ENCODE data around the gene SCARB1. TPM values are rescaled to one million over a fixed set of nuclear protein-coding genes. Genes with fewer than 3 reads are reported as not detected.

The SCARB1 gene
- total and polyA plus RNA-seq, 2 of the 13 experiments (the other 11 are each of a cell fraction or from before 2014, with no cell fraction given) = 63.4 to 160 TPM

- TF ChIP-seq ZBTB26 (CRISPR knock-in tag; IDR thresholded peaks at IDR 0.05; ENCODE audit: borderline replicate concordance) = no peak
- 0 out of 2 replicates have a peak, but pooled peaks have one; percentile 40 for TF ChIP-seq ZNF766 (CRISPR knock-in tag; IDR thresholded peaks at IDR 0.05; ENCODE audit: borderline replicate concordance)
- no peak for TF ChIP-seq TBL1XR1 (IDR thresholded peaks at IDR 0.05; ENCODE audit: borderline replicate concordance, low read length, partially characterized antibody)
- TF ChIP-seq ZNF761 (CRISPR knock-in tag; conservative IDR thresholded peaks at IDR 0.05) = no peak
- TF ChIP-seq ELF1 (CRISPR knock-in tag; IDR thresholded peaks at IDR 0.05) = peak; percentile 70; the same call in 1 of the 2 replicates
- TF ChIP-seq, protein P1, sequence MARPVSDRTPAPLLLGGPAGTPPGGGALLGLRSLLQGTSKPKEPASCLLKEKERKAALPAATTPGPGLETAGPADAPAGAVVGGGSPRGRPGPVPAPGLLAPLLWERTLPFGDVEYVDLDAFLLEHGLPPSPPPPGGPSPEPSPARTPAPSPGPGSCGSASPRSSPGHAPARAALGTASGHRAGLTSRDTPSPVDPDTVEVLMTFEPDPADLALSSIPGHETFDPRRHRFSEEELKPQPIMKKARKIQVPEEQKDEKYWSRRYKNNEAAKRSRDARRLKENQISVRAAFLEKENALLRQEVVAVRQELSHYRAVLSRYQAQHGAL (CRISPR knock-in tag; IDR thresholded peaks at IDR 0.05; ENCODE audit: not compliant biosample characterization) = no peak
- TF ChIP-seq ZNF562 (CRISPR knock-in tag; IDR thresholded peaks at IDR 0.05; ENCODE audit: borderline replicate concordance) = no peak
- no peak for TF ChIP-seq FLYWCH1 (CRISPR knock-in tag; IDR thresholded peaks at IDR 0.05)
- peak; percentile 38; the same call in 1 of the 2 replicates for TF ChIP-seq ZFP91 (CRISPR knock-in tag; IDR thresholded peaks at IDR 0.05; ENCODE audit: borderline replicate concordance)
- TF ChIP-seq CCDC6 (CRISPR knock-in tag; IDR thresholded peaks at IDR 0.05) = no peak
- TF ChIP-seq, protein P2, sequence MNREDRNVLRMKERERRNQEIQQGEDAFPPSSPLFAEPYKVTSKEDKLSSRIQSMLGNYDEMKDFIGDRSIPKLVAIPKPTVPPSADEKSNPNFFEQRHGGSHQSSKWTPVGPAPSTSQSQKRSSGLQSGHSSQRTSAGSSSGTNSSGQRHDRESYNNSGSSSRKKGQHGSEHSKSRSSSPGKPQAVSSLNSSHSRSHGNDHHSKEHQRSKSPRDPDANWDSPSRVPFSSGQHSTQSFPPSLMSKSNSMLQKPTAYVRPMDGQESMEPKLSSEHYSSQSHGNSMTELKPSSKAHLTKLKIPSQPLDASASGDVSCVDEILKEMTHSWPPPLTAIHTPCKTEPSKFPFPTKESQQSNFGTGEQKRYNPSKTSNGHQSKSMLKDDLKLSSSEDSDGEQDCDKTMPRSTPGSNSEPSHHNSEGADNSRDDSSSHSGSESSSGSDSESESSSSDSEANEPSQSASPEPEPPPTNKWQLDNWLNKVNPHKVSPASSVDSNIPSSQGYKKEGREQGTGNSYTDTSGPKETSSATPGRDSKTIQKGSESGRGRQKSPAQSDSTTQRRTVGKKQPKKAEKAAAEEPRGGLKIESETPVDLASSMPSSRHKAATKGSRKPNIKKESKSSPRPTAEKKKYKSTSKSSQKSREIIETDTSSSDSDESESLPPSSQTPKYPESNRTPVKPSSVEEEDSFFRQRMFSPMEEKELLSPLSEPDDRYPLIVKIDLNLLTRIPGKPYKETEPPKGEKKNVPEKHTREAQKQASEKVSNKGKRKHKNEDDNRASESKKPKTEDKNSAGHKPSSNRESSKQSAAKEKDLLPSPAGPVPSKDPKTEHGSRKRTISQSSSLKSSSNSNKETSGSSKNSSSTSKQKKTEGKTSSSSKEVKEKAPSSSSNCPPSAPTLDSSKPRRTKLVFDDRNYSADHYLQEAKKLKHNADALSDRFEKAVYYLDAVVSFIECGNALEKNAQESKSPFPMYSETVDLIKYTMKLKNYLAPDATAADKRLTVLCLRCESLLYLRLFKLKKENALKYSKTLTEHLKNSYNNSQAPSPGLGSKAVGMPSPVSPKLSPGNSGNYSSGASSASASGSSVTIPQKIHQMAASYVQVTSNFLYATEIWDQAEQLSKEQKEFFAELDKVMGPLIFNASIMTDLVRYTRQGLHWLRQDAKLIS (CRISPR knock-in tag; IDR thresholded peaks at IDR 0.05) = no peak
- TF ChIP-seq ZNF558 (CRISPR knock-in tag; IDR thresholded peaks at IDR 0.05; ENCODE audit: borderline replicate concordance) = no peak
- no peak for TF ChIP-seq BCL3 (CRISPR knock-in tag; IDR thresholded peaks at IDR 0.05)
- TF ChIP-seq ZBTB25 (CRISPR knock-in tag; IDR thresholded peaks at IDR 0.05) = no peak
- no peak for TF ChIP-seq GRHL1 (CRISPR knock-in tag; conservative IDR thresholded peaks at IDR 0.05)
- TF ChIP-seq ZNF326 (CRISPR knock-in tag; IDR thresholded peaks at IDR 0.05; ENCODE audit: borderline replicate concordance) = no peak
- no peak for TF ChIP-seq ZNF589 (CRISPR knock-in tag; conservative IDR thresholded peaks at IDR 0.05)
- no peak for TF ChIP-seq DNMT3B (CRISPR knock-in tag; conservative IDR thresholded peaks at IDR 0.05)
Measured at GRCh38 chr12:124881123-124881522, 17.5 kb upstream of the SCARB1 start (continued).
